Effector CD4-positive, alpha-beta T cell (primary cell): ENCODE data around the gene TOP3B.
"Not testable (repeated sequence)": the region's sequence is repeated elsewhere in the genome, so short reads cannot be mapped to it uniquely, and the experiment has no call there.

Source experiments
- DNase-seq: peaks from one replicate; pipeline ENCODE4 v3.0.0-alpha.2; 2020

Gene TOP3B

GRCh38 chr22:21922370-21923162 lies 60.0 kb downstream of the TOP3B start:
- no peak for DNase-seq

- no peak for DNase-seq
Observed at GRCh38 chr22:21921729-21922128, 60.9 kb downstream of the TOP3B start.

DNA sequence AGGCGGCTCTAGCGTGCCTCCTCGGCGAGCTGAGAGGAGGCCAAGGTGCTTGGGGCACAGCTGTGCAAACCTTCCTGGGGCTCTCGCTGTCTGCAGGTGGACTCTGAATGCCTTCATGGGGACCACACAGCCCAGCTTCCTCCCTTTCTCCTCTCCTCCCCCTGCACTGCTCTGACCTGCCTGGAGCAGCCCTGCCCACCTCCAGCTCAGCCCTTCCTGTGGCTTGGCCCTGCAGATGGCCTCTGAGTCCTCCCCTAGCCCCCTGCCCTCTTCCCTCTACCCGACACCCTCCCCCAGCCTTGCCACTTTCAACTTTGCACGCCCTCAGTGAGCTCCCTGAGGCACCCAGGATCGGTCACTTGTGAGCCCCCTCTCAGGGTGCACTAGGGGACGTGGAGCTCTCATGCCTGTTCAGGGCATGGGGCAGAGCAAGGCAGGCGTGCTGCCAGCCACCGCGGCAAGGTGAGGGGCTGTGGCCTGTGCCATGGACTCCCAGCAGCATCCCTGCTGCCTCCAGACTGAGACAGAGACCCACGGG lies 61.3 kb downstream of the TOP3B start:
- DNase-seq = no peak

- no peak for DNase-seq
Observed at GRCh38 chr22:21920341-21921183, 62.0 kb downstream of the TOP3B start.

GRCh38 chr22:21919526-21920307 lies 62.9 kb downstream of the TOP3B start:
- DNase-seq = no peak

DNA sequence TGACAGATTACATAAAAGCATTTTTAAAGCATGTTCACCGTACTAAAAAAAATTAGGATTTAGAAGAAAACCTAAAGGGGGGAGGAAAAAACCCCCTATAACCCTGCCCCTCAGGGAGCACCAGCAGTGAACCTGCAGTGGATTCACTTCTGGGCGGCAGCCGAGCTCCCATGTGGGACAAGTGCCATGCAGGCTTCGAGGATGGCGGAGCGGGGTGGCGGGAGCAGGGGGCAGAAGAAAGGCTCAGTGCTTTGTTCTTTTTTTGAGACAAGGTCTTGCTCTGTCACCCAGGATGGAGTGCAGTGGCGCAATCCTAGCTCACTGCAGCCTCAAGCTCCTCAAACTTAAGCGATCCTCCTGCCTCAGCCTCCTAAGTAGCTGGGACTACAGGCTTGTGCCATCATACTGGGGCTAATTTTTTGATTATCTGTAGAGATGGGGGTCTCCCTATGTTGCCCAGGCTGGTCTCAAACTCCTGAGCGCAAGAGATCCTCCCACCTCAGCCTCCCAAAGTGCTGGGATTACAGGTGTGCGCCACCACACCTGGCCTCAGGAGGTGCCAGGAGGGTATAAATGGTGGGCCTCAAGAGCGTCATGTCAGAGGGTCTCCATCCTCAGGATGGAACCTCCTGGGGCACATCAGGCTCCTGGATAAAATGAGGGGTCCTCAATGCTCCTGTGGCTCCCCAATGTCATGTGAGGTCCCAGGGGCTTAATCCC lies 64.0 kb downstream of the TOP3B start:
- DNase-seq = no peak

GRCh38 chr22:21917959-21918261 lies 64.7 kb downstream of the TOP3B start:
- no peak for DNase-seq

- no peak for DNase-seq
Observed at GRCh38 chr22:21917181-21917958, 65.2 kb downstream of the TOP3B start.

DNA sequence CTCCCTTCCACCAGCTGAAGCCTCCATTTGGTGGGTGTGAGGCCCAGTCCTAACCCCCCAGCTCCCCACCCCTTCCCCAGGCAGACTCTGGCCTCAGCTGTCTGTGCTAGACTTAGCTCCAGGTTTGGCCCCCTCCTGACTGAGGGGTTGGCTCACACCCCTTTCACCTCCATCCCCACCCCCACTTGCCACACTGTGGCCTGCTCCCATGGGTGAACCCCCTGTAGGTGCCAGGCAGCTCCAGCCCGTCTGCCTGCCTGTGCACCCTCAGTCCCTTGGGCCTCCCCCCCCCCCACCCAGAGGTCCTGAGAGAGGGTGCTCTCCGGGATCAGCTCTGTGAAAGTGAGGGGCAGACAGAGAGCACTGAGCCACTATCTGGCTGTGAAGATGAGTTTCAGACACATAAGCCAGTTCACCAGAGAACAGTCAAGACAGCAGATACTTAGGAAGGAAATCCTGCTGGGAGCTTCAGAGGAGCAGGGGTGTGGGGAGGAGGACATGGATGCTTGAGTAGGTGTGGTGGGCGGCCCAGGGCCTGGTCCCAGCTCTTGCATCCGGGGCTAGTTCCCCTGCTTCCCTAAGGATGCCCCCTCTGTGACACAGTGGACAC lies 66.2 kb downstream of the TOP3B start:
- no peak for DNase-seq

GRCh38 chr22:21915624-21916308 lies 66.8 kb downstream of the TOP3B start:
- no peak for DNase-seq

- DNase-seq = not testable (repeated sequence)
Observed at GRCh38 chr22:21914033-21914642, 68.4 kb downstream of the TOP3B start.

DNA sequence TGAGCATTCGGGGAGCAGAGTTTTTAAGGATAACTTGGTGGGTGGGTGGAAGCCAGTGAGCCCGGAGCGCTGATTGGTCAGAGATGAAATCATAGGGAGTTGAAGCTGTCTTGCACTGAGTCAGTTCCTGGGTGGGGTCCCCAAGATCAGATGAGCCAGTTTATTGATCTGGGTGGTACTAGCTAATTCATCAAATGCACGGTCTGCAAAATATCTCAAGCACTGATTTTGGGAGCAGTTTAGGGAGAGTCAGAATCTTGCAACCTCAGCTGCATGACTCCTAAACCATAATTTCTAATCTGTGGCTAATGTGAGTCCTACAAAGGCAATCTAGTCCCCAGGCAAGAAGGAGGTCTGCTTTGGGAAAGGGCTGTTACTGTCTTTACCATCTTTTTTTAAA lies 72.2 kb downstream of the TOP3B start:
- DNase-seq = not testable (repeated sequence)

- no peak for DNase-seq
Observed at GRCh38 chr22:21909871-21910270, 72.7 kb downstream of the TOP3B start.

DNA sequence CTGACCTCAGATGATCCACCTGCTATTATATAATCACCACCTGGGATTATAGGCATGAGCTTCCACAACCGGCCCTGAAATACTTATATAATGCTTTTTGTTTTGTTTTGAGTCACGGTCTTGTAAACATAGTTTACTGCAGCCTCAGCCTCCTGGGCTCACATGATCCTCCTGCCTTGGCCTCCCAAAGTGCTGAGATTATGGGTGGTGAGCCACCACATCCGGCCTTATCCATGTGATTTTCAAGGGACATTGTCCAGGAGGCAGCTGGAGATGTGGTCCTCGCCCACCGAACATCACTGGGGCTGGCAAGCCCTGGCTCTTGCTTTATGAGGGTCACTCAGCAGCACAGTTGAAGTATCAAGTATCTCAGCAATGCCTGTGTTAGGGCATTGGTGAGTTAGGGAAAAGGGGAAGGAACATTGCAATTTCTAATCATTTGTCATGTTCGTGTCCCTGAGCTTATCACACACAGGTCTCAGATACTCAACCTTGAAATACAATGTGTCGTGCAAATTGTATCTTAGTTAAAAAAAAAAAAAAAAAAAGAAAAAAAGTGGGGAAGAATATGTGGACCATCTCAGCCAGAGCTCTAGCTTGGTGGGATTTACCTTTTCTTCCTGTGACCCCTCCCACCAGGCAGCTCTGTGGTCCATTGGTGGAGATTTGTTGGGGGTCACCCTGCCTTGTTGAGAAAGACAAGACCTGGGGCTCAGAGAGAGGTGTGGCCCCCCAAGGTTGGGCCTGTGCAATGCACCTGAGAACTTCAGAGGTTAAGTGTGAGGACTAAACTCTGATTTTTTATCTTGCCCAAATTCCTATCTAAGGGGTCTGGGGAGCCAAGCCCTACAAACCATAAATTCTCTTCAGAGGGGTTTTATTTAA lies 74.7 kb downstream of the TOP3B start:
- DNase-seq = no peak
